GM23248 (cell line): ENCODE data around the gene STK36.

Source experiments
- EZH2 ChIP-seq: fragments of 200-600 bp; sonication (generic); IDR thresholded peaks from 2 replicates; pipeline ENCODE4 v1.6.1; 2018; ENCODE audit warnings: antibody characterized with exemption, mild to moderate bottlenecking; ENCODE audit not compliant: insufficient read depth, poor library complexity, severe bottlenecking
- EZH2phosphoT487 ChIP-seq: fragments of 200-600 bp; sonication (generic); IDR thresholded peaks from 2 replicates; pipeline ENCODE4 v1.6.1; 2018; ENCODE audit warnings: antibody characterized with exemption, moderate library complexity, mild to moderate bottlenecking, low read depth; ENCODE audit not compliant: insufficient read depth

GRCh38 chr2:218658671-218659257, 13.1 kb upstream of the STK36 start:
- TF ChIP-seq EZH2phosphoT487 (no peak), EZH2 (no peak)
